ENCODE data around the gene OXGR1.

- TF ChIP-seq, protein P1, sequence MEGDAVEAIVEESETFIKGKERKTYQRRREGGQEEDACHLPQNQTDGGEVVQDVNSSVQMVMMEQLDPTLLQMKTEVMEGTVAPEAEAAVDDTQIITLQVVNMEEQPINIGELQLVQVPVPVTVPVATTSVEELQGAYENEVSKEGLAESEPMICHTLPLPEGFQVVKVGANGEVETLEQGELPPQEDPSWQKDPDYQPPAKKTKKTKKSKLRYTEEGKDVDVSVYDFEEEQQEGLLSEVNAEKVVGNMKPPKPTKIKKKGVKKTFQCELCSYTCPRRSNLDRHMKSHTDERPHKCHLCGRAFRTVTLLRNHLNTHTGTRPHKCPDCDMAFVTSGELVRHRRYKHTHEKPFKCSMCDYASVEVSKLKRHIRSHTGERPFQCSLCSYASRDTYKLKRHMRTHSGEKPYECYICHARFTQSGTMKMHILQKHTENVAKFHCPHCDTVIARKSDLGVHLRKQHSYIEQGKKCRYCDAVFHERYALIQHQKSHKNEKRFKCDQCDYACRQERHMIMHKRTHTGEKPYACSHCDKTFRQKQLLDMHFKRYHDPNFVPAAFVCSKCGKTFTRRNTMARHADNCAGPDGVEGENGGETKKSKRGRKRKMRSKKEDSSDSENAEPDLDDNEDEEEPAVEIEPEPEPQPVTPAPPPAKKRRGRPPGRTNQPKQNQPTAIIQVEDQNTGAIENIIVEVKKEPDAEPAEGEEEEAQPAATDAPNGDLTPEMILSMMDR (IDR thresholded peaks at IDR 0.05 in 2 of 3, conservative IDR thresholded peaks at IDR 0.05 in 1 of 3; ENCODE audit: insufficient read depth in 2 of 3, low read depth in 1 of 3, low read length in 3 of 3): no peak
- no peak for TF ChIP-seq IRF2 (CRISPR knock-in tag; IDR thresholded peaks at IDR 0.05)
Measured at GRCh38 chr13:97043302-97043701, 49.0 kb upstream of the OXGR1 start.

Measured in K562 (cell line).